GM12878 (cell line): ENCODE results near the gene SNX19. TPM values are rescaled to one million over a fixed set of nuclear protein-coding genes. Genes with fewer than 3 reads are reported as not detected.

Experiments used
- ATAC-seq: fragments of 200-7000 bp; cut with Tn5 transposase; 3 replicates; pipeline ENCODE4 v1.9.1; 2020; ENCODE audit warnings: mild to moderate bottlenecking, moderate library complexity
- BruUV-seq: library from RNA; stranded (reverse); fragments of 400-500 nt; replicated peaks from 2 replicates; lab custom pipeline; 2021; lab: Mats Ljungman, UMichigan
- CTCF ChIA-PET: fragments of 300-600 bp; sonication (Branson Sonifier 250); formaldehyde crosslinking; extraction: SDS; loops from one replicate; lab custom pipeline; 2021; ENCODE audit warnings: inconsistent platforms; lab: Yijun Ruan, JAX
- POLR2A ChIA-PET: fragments of 350-600 bp; formaldehyde crosslinking; extraction: SDS; loops from one replicate; lab custom pipeline; 2021; ENCODE audit warnings: inconsistent platforms; lab: Charles Lee
- RAD21 ChIA-PET: fragments of 300-600 bp; sonication (Branson Sonifier 250); formaldehyde crosslinking; loops from one replicate; lab custom pipeline; 2023; ENCODE audit warnings: antibody characterized with exemption; ENCODE audit not compliant: unreplicated experiment; lab: Charles Lee
- SMC1A ChIA-PET: fragments of 300-600 bp; sonication (Branson Sonifier 250); formaldehyde crosslinking; loops from one replicate; lab custom pipeline; 2023; ENCODE audit not compliant: unreplicated experiment, uncharacterized antibody; lab: Charles Lee
- DNase-seq: peaks from one replicate; pipeline ENCODE4 v3.0.0-alpha.2; 2011; ENCODE audit warnings: low read depth, low spot score
- FAIRE-seq: peaks from 3 replicates; lab custom pipeline; 2011; peaks lifted over from hg19 to GRCh38; lab: Jason Lieb, UNC
- H2AFZ ChIP-seq: 2 replicates; pipeline ENCODE4 v1.6.0; 2011; ENCODE audit warnings: low read depth, low read length, control low read depth; ENCODE audit not compliant: control insufficient read depth
- H3K27ac ChIP-seq: 2 replicates; pipeline ENCODE4 v1.5.1; 2011; ENCODE audit warnings: control low read depth; ENCODE audit not compliant: control insufficient read depth, insufficient read depth
- H3K27me3 ChIP-seq, 2 experiments: replicated peaks in 1 of 2; 2 replicates each; pipeline versions ENCODE4 v1.6.0 to v1.6.1; 2011; ENCODE audit warnings: low read length in 1 of 2; ENCODE audit not compliant: control insufficient read depth in 2 of 2, insufficient read depth in 2 of 2
- H3K36me3 ChIP-seq, 2 experiments: 2 replicates each; pipeline ENCODE4 v1.5.1; 2011; ENCODE audit warnings: low read length in 1 of 2; ENCODE audit not compliant: control insufficient read depth in 2 of 2, insufficient read depth in 2 of 2
- H3K4me1 ChIP-seq: 2 replicates; pipeline ENCODE4 v1.6.1; 2011; ENCODE audit warnings: mild to moderate bottlenecking, low read length, moderate library complexity, mixed read lengths; ENCODE audit not compliant: control insufficient read depth, insufficient read depth
- H3K4me2 ChIP-seq: 2 replicates; pipeline ENCODE4 v1.6.0; 2011; ENCODE audit warnings: control low read depth; ENCODE audit not compliant: control insufficient read depth, insufficient read depth
- H3K4me3 ChIP-seq: fragments of 200-600 bp; sonication (generic); 2 replicates; pipeline ENCODE4 v1.5.1; 2016
- H3K79me2 ChIP-seq: 2 replicates; pipeline ENCODE4 v1.6.0; 2011; ENCODE audit warnings: low read length; ENCODE audit not compliant: control insufficient read depth, insufficient read depth
- H3K9ac ChIP-seq: 2 replicates; pipeline ENCODE4 v1.8.0; 2011; ENCODE audit warnings: low read length, control low read depth, mixed read lengths; ENCODE audit not compliant: control insufficient read depth, insufficient read depth
- H3K9me3 ChIP-seq: replicated peaks from 3 replicates; pipeline ENCODE4 v1.5.1; 2011; ENCODE audit warnings: mild to moderate bottlenecking, low read length; ENCODE audit not compliant: control insufficient read depth, insufficient read depth
- H4K20me1 ChIP-seq: 2 replicates; pipeline ENCODE4 v1.6.0; 2011; ENCODE audit not compliant: control insufficient read depth, insufficient read depth
- FOS ChIP-seq: IDR thresholded peaks from 3 replicates; pipeline ENCODE4 v1.6.1; 2011; ENCODE audit warnings: borderline replicate concordance; ENCODE audit not compliant: insufficient read length; ENCODE audit errors: extremely low read depth
- RELA ChIP-seq: fragments of 450-650 bp; IDR thresholded peaks from 2 replicates; pipeline ENCODE4 v1.8.0; 2014; ENCODE audit warnings: borderline replicate concordance; ENCODE audit not compliant: partially characterized antibody
- SMARCA5 ChIP-seq: fragments of 450-650 bp; IDR thresholded peaks from 2 replicates; pipeline ENCODE4 v1.6.1; 2017; ENCODE audit warnings: mild to moderate bottlenecking
- TBL1XR1 ChIP-seq: IDR thresholded peaks from 2 replicates; pipeline ENCODE4 v1.6.1; 2012; ENCODE audit warnings: low read depth, low read length, improper control_type of control experiment
- WRNIP1 ChIP-seq: IDR thresholded peaks from 2 replicates; pipeline ENCODE4 v1.6.1; 2011; ENCODE audit warnings: low read depth, low read length, improper control_type of control experiment, borderline replicate concordance
- WGBS: methylation state at CpG from one replicate; pipeline ENCODE4 v1.1.6; 2016; ENCODE audit warnings: low lambda C conversion rate; ENCODE audit not compliant: insufficient replicate concordance, insufficient coverage; ENCODE audit errors: missing lambda C conversion rate; 5-methylcytosine and 5-hydroxymethylcytosine counted together
- in situ Hi-C: fragments of 300-500 bp; cut with MboI; formaldehyde crosslinking; loops from 9 replicates; pipeline ENCODE4 v1.14.3; 2018; ENCODE audit warnings: mixed read lengths
- intact Hi-C: fragments of 100-400 bp; cut with micrococcal nuclease; formaldehyde crosslinking; loops from one replicate; pipeline ENCODE4 v1.14.2; 2022; ENCODE audit not compliant: unreplicated experiment
- polyA plus RNA-seq, 11 experiments: library from polyadenylated mRNA; depleted of rRNA in 4 of 11; unstranded in 6 of 11; stranded (reverse) in 5 of 11; fragments of >200 nt; fragmentation: Nextera tagmentation in 4 of 11; fragmentation: Illumina TruSeq in 1 of 11; extraction: Ambion mirVana in 4 of 11; extraction: Trizol in 1 of 11; gene quantifications; 1 replicate in 1 of 11; 2 replicates in 10 of 11; pipeline versions ENCODE4 v1.2.1 to v1.2.3, GENCODE V29; 2011 to 2016; ENCODE audit warnings: inconsistent platforms in 2 of 11, missing spikeins in 2 of 11, low read depth in 1 of 11
- total RNA-seq, 4 experiments: library from RNA; depleted of rRNA in 3 of 4; stranded (reverse); fragments of >200 nt in 3 of 4; fragmentation: Illumina TruSeq in 1 of 4; extraction: Trizol in 1 of 4; gene quantifications; 2 replicates each; pipeline versions ENCODE4 v1.2.1 to v1.2.3, GENCODE V29; 2013 to 2021
- TF ChIP-seq, protein P1 (sequence below): IDR thresholded peaks from 2 replicates; pipeline ENCODE4 v1.6.1; 2012; ENCODE audit warnings: low read depth, low read length, improper control_type of control experiment
- TF ChIP-seq, protein P2 (sequence below): fragments of 450-650 bp; IDR thresholded peaks from 2 replicates; pipeline ENCODE4 v1.6.1; 2016; ENCODE audit warnings: mild to moderate bottlenecking, moderate library complexity, borderline replicate concordance

The SNX19 gene
- total and polyA plus RNA-seq, 10 of the 15 experiments (the other 5 are each of a cell fraction or from before 2014, with no cell fraction given): 3.0 to 46.9 (median 30.4) TPM

DNA sequence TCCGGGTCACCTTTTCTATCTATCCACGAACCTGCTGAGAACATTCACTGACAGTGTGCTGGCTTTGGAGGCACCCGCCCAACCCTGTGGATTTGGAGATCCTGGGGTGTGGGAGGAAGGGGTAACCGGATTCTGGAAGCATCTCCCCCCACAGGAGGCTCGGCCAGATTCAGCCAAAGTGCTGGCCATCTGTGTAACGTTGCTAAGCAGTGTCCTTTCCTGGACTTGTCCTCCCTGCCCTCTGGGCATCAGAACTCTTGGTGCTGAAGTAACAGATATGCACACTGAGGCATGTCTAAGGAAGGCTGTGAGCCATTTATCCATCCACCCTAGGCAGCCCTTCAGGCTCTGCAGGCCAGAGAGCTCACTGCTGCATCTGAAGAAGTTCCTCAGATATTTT, 85.7 kb downstream of the SNX19 start:
- Histone ChIP-seq H3K27me3 (peaks cover 0 to 3% of the 10 kb centered on the region in 2 experiments; a peak in 2 of 4 replicates), H3K36me3 (no peaks in the 10 kb centered on the region), H3K9me3 (no peaks in the 10 kb centered on the region), H3K4me2 (no peak overlapping the region), H3K79me2 (no peaks in the 10 kb centered on the region), H3K4me3 (no peak overlapping the region), H2AFZ (no peak overlapping the region), H3K4me1 (no peaks in the 10 kb centered on the region), H3K27ac (no peak overlapping the region), H3K9ac (no peak overlapping the region), H4K20me1 (0 out of 2 replicates have a peak, but pooled peaks cover 3% of the 10 kb centered on the region)
- in situ Hi-C loops: no loop called here
- WGBS: 5% methylated on average over 4 of the region's 6 CpGs
- ChIA-PET CTCF (interaction anchor here (0.9 to 2.1 kb wide), 5 partner anchors 10 to 396 kb away, joined by 3 to 8 read pairs (median 4); no protein-coding TSS in a partner anchor), SMC1A (no interaction called here), RAD21 (interaction anchor here (1.2 kb wide), 1 partner anchor 32 kb away, joined by 3 read pairs; no protein-coding TSS in a partner anchor), POLR2A (no interaction called here)
- DNase-seq (no peak), ATAC-seq (no peak), FAIRE-seq (no peak)
- BruUV-seq: no TSS peak
- intact Hi-C loops: no loop called here
- no peak for TF ChIP-seq FOS
- TF ChIP-seq RELA: no peak
- TF ChIP-seq SMARCA5: no peak
- no peak for TF ChIP-seq TBL1XR1
- TF ChIP-seq WRNIP1: no peak
- TF ChIP-seq, protein P1, sequence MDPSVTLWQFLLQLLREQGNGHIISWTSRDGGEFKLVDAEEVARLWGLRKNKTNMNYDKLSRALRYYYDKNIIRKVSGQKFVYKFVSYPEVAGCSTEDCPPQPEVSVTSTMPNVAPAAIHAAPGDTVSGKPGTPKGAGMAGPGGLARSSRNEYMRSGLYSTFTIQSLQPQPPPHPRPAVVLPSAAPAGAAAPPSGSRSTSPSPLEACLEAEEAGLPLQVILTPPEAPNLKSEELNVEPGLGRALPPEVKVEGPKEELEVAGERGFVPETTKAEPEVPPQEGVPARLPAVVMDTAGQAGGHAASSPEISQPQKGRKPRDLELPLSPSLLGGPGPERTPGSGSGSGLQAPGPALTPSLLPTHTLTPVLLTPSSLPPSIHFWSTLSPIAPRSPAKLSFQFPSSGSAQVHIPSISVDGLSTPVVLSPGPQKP: no peak
- TF ChIP-seq, protein P2, sequence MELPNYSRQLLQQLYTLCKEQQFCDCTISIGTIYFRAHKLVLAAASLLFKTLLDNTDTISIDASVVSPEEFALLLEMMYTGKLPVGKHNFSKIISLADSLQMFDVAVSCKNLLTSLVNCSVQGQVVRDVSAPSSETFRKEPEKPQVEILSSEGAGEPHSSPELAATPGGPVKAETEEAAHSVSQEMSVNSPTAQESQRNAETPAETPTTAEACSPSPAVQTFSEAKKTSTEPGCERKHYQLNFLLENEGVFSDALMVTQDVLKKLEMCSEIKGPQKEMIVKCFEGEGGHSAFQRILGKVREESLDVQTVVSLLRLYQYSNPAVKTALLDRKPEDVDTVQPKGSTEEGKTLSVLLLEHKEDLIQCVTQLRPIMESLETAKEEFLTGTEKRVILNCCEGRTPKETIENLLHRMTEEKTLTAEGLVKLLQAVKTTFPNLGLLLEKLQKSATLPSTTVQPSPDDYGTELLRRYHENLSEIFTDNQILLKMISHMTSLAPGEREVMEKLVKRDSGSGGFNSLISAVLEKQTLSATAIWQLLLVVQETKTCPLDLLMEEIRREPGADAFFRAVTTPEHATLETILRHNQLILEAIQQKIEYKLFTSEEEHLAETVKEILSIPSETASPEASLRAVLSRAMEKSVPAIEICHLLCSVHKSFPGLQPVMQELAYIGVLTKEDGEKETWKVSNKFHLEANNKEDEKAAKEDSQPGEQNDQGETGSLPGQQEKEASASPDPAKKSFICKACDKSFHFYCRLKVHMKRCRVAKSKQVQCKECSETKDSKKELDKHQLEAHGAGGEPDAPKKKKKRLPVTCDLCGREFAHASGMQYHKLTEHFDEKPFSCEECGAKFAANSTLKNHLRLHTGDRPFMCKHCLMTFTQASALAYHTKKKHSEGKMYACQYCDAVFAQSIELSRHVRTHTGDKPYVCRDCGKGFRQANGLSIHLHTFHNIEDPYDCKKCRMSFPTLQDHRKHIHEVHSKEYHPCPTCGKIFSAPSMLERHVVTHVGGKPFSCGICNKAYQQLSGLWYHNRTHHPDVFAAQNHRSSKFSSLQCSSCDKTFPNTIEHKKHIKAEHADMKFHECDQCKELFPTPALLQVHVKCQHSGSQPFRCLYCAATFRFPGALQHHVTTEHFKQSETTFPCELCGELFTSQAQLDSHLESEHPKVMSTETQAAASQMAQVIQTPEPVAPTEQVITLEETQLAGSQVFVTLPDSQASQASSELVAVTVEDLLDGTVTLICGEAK: no peak
